ENCODE data around the gene MTX1.
"Not testable (repeated sequence)": the region's sequence is repeated elsewhere in the genome, so short reads cannot be mapped to it uniquely, and the experiment has no call there.

The MTX1 gene

GRCh38 chr1:155164625-155165024 is 43.9 kb upstream of the MTX1 start:
- not testable (repeated sequence) for H3K79me2 ChIP-seq (ENCODE audit: insufficient read depth, low read length); H2AFZ ChIP-seq (ENCODE audit: low read length); H4K20me1 ChIP-seq (ENCODE audit: insufficient read depth, low read length, poor library complexity, severe bottlenecking); H3K9ac ChIP-seq (ENCODE audit: low read depth, low read length, poor library complexity, severe bottlenecking); H3K4me1 ChIP-seq (ENCODE audit: insufficient read depth, low read length, poor library complexity, severe bottlenecking); H3K9me3 ChIP-seq (ENCODE audit: insufficient read depth, low read depth, low read length); H3K36me3 ChIP-seq (ENCODE audit: insufficient read depth, low read length); H3F3A ChIP-seq (ENCODE audit: low read depth); H3K27me3 ChIP-seq (ENCODE audit: insufficient read depth, low read length, poor library complexity, severe bottlenecking); H3K4me3 ChIP-seq (ENCODE audit: low read length, poor library complexity, severe bottlenecking); H3K9me2 ChIP-seq (replicated peaks; ENCODE audit: low read depth, low read length); H3K4me2 ChIP-seq (ENCODE audit: low read depth, low read length, poor library complexity, severe bottlenecking)

- Histone ChIP-seq H3K36me3 (ENCODE audit: insufficient read depth, low read length) (no peaks in the 10 kb centered on the region), H3F3A (ENCODE audit: low read depth) (no peaks in the 10 kb centered on the region), H3K79me2 (ENCODE audit: insufficient read depth, low read length) (peaks cover 3% of the 10 kb centered on the region; the same call in 1 of the 2 replicates), H3K9me3 (ENCODE audit: insufficient read depth, low read depth, low read length) (no peaks in the 10 kb centered on the region), H3K4me2 (ENCODE audit: low read depth, low read length, poor library complexity, severe bottlenecking) (no peak overlapping the region), H2AFZ (ENCODE audit: low read length) (no peak overlapping the region), H3K4me1 (ENCODE audit: insufficient read depth, low read length, poor library complexity, severe bottlenecking) (peaks cover 4% of the 10 kb centered on the region), H3K9me2 (replicated peaks; ENCODE audit: low read depth, low read length) (no peaks in the 10 kb centered on the region), H3K27me3 (ENCODE audit: insufficient read depth, low read length, poor library complexity, severe bottlenecking) (no peaks in the 10 kb centered on the region), H3K4me3 (ENCODE audit: low read length, poor library complexity, severe bottlenecking) (no peak overlapping the region), H4K20me1 (ENCODE audit: insufficient read depth, low read length, poor library complexity, severe bottlenecking) (no peaks in the 10 kb centered on the region), H3K9ac (ENCODE audit: low read depth, low read length, poor library complexity, severe bottlenecking) (no peak overlapping the region)
- no peak for TF ChIP-seq EZH2phosphoT487 (IDR thresholded peaks at IDR 0.05; ENCODE audit: borderline replicate concordance)
- TF ChIP-seq CTCF (conservative IDR thresholded peaks at IDR 0.05; ENCODE audit: low read length), result no peak
Measured at GRCh38 chr1:155166051-155166470, 42.4 kb upstream of the MTX1 start.

- Histone ChIP-seq H3F3A (ENCODE audit: low read depth) (no peaks in the 10 kb centered on the region), H3K9me3 (ENCODE audit: insufficient read depth, low read depth, low read length) (no peaks in the 10 kb centered on the region), H3K36me3 (ENCODE audit: insufficient read depth, low read length) (no peaks in the 10 kb centered on the region), H3K27me3 (ENCODE audit: insufficient read depth, low read length, poor library complexity, severe bottlenecking) (no peaks in the 10 kb centered on the region), H2AFZ (ENCODE audit: low read length) (no peak overlapping the region), H3K79me2 (ENCODE audit: insufficient read depth, low read length) (peaks cover 9% of the 10 kb centered on the region; the same call in 1 of the 2 replicates), H3K9ac (ENCODE audit: low read depth, low read length, poor library complexity, severe bottlenecking) (no peak overlapping the region), H4K20me1 (ENCODE audit: insufficient read depth, low read length, poor library complexity, severe bottlenecking) (no peaks in the 10 kb centered on the region), H3K4me2 (ENCODE audit: low read depth, low read length, poor library complexity, severe bottlenecking) (no peak overlapping the region), H3K9me2 (replicated peaks; ENCODE audit: low read depth, low read length) (no peaks in the 10 kb centered on the region), H3K4me1 (ENCODE audit: insufficient read depth, low read length, poor library complexity, severe bottlenecking) (peaks cover 4% of the 10 kb centered on the region), H3K4me3 (ENCODE audit: low read length, poor library complexity, severe bottlenecking) (no peak overlapping the region)
- TF ChIP-seq EZH2phosphoT487 (IDR thresholded peaks at IDR 0.05; ENCODE audit: borderline replicate concordance), result no peak
- no peak for TF ChIP-seq CTCF (conservative IDR thresholded peaks at IDR 0.05; ENCODE audit: low read length)
Measured at GRCh38 chr1:155166471-155167165, 41.9 kb upstream of the MTX1 start.
